Liver (tissue), 9 donors: Measurements from ENCODE around the gene GATB. TPM values are rescaled to one million over a fixed set of nuclear protein-coding genes. Genes with fewer than 3 reads are reported as not detected.

ENCODE experiments used
- DNase-seq: peaks from one replicate; pipeline ENCODE4 v3.0.0-alpha.2; 2017; ENCODE audit warnings: low spot score
- H3K27ac ChIP-seq, 2 donors: one replicate each; pipeline ENCODE4 v1.7.0; 2013; ENCODE audit warnings: inconsistent platforms in 2 of 2, low read length in 2 of 2, control low read depth in 1 of 2, low read depth in 1 of 2, mild to moderate bottlenecking in 1 of 2
- H3K27me3 ChIP-seq, 4 donors: one replicate each; pipeline versions ENCODE4 v1.6.1 to v1.7.0; 2013; ENCODE audit warnings: low read length in 3 of 4, inconsistent platforms in 1 of 4, mild to moderate bottlenecking in 1 of 4, moderate library complexity in 1 of 4; ENCODE audit not compliant: control insufficient read depth in 4 of 4, insufficient read depth in 4 of 4
- H3K36me3 ChIP-seq, 4 donors: one replicate each; pipeline versions ENCODE4 v1.6.1 to v1.7.0; 2013; ENCODE audit warnings: low read length in 3 of 4, mild to moderate bottlenecking in 3 of 4, low read depth in 1 of 4, moderate library complexity in 1 of 4; ENCODE audit not compliant: control insufficient read depth in 4 of 4, insufficient read depth in 3 of 4
- H3K4me1 ChIP-seq, 4 donors: one replicate each; pipeline versions ENCODE4 v1.6.1 to v1.7.0; 2013; ENCODE audit warnings: low read length in 3 of 4, mild to moderate bottlenecking in 3 of 4, moderate library complexity in 1 of 4; ENCODE audit not compliant: control insufficient read depth in 4 of 4, insufficient read depth in 4 of 4
- H3K4me3 ChIP-seq, 3 donors: one replicate each; pipeline versions ENCODE4 v1.6.1 to v1.7.0; 2013; ENCODE audit warnings: low read length in 3 of 3, control low read depth in 1 of 3, low read depth in 1 of 3, mild to moderate bottlenecking in 1 of 3
- H3K9ac ChIP-seq, 2 donors: one replicate each; pipeline ENCODE4 v1.7.0; 2013; ENCODE audit warnings: low read length in 2 of 2, mild to moderate bottlenecking in 2 of 2, moderate library complexity in 2 of 2, control low read depth in 1 of 2, low read depth in 1 of 2
- H3K9me3 ChIP-seq, 4 donors: one replicate each; pipeline versions ENCODE4 v1.6.1 to v1.7.0; 2013; ENCODE audit warnings: low read length in 3 of 4; ENCODE audit not compliant: control insufficient read depth in 4 of 4
- EGR1 ChIP-seq, 2 donors: IDR thresholded peaks; 2 replicates each; pipeline ENCODE4 v1.6.1; 2016 to 2018; ENCODE audit warnings: antibody characterized with exemption in 2 of 2, low read depth in 2 of 2
- FOXA1 ChIP-seq: IDR thresholded peaks from 2 replicates; pipeline ENCODE4 v1.6.1; 2016; ENCODE audit warnings: antibody characterized with exemption
- FOXA2 ChIP-seq: IDR thresholded peaks from 2 replicates; pipeline ENCODE4 v1.6.1; 2016; ENCODE audit warnings: antibody characterized with exemption
- GABPA ChIP-seq, 2 donors: IDR thresholded peaks in 1 of 2; conservative IDR thresholded peaks in 1 of 2; 2 replicates each; pipeline ENCODE4 v1.6.1; 2016; ENCODE audit warnings: antibody characterized with exemption in 2 of 2, mild to moderate bottlenecking in 1 of 2, moderate library complexity in 1 of 2
- HNF4A ChIP-seq, 2 donors: conservative IDR thresholded peaks; 2 replicates each; pipeline ENCODE4 v1.6.1; 2016; ENCODE audit warnings: antibody characterized with exemption in 2 of 2, mild to moderate bottlenecking in 2 of 2
- HNF4G ChIP-seq: IDR thresholded peaks from 2 replicates; pipeline ENCODE4 v1.6.1; 2016; ENCODE audit warnings: antibody characterized with exemption
- JUND ChIP-seq, 2 donors: IDR thresholded peaks; 2 replicates each; pipeline ENCODE4 v1.6.1; 2016; ENCODE audit warnings: antibody characterized with exemption in 2 of 2
- NR2F2 ChIP-seq: IDR thresholded peaks from 2 replicates; pipeline ENCODE4 v1.6.1; 2016; ENCODE audit warnings: antibody characterized with exemption
- RAD21 ChIP-seq, 2 donors: IDR thresholded peaks; 2 replicates each; pipeline ENCODE4 v1.6.1; 2016; ENCODE audit warnings: antibody characterized with exemption in 2 of 2, mild to moderate bottlenecking in 2 of 2
- REST ChIP-seq: IDR thresholded peaks from 2 replicates; pipeline ENCODE4 v1.6.1; 2016; ENCODE audit warnings: antibody characterized with exemption, mild to moderate bottlenecking
- RXRA ChIP-seq, 2 donors: IDR thresholded peaks; 2 replicates each; pipeline ENCODE4 v1.6.1; 2017 to 2018; ENCODE audit warnings: antibody characterized with exemption in 2 of 2, mild to moderate bottlenecking in 1 of 2
- SP1 ChIP-seq: IDR thresholded peaks from 2 replicates; pipeline ENCODE4 v1.6.1; 2018; ENCODE audit warnings: antibody characterized with exemption, mild to moderate bottlenecking
- TAF1 ChIP-seq: conservative IDR thresholded peaks from 2 replicates; pipeline ENCODE4 v1.6.1; 2016; ENCODE audit warnings: antibody characterized with exemption, mild to moderate bottlenecking
- YY1 ChIP-seq: IDR thresholded peaks from 2 replicates; pipeline ENCODE4 v1.6.1; 2016; ENCODE audit warnings: antibody characterized with exemption, mild to moderate bottlenecking
- WGBS: extraction: QIAGEN DNeasy Blood & Tissue Kit; methylation state at CpG from one replicate; pipeline ENCODE4 v1.1.7; 2013; 5-methylcytosine and 5-hydroxymethylcytosine counted together
- polyA plus RNA-seq, 2 donors: library from polyadenylated mRNA; stranded (reverse) in 1 of 2; unstranded in 1 of 2; fragments of 200-250 nt in 1 of 2; fragments of >200 nt in 1 of 2; fragmentation: Nextera tagmentation in 1 of 2; extraction: Ambion mirVana in 1 of 2; gene quantifications; one replicate each; pipeline versions ENCODE4 v1.2.1 to v1.2.3, GENCODE V29; 2013 to 2015
- total RNA-seq, 2 donors: library from RNA; depleted of rRNA; stranded (reverse); fragments of >200 nt; gene quantifications; one replicate each; pipeline ENCODE4 v1.2.3, GENCODE V29; 2014
- TF ChIP-seq, protein P1 (sequence below): IDR thresholded peaks from 2 replicates; pipeline ENCODE4 v1.6.1; 2016; ENCODE audit warnings: antibody characterized with exemption
- TF ChIP-seq, protein P2 (sequence below): IDR thresholded peaks from 2 replicates; pipeline ENCODE4 v1.6.1; 2016; ENCODE audit warnings: antibody characterized with exemption
- TF ChIP-seq, protein P3 (sequence below): IDR thresholded peaks from 2 replicates; pipeline ENCODE4 v1.6.1; 2016; ENCODE audit warnings: antibody characterized with exemption
- TF ChIP-seq, protein P4 (sequence below): fragments of 150-350 bp; IDR thresholded peaks from 2 replicates; pipeline ENCODE4 v1.5.1; 2017; ENCODE audit warnings: improper control_type of control experiment, low read depth, low read length; ENCODE audit not compliant: missing input control
- donor health status: healthy.
- donor health status: healthy.
- donor health status: healthy.
- donor health status: healthy.
- donor health status: healthy.

GATB gene
- total and polyA plus RNA-seq, 4 donors, result 10.4 to 17.3 (median 12.5) TPM

GRCh38 chr4:151711646-151712045 lies 49.2 kb downstream of the GATB start:
- Histone ChIP-seq H3K4me1 (no peaks in the 10 kb centered on the region), H3K9me3 (no peaks in the 10 kb centered on the region), H3K36me3 (peaks cover 3 to 13% (median 9%) of the 10 kb centered on the region in 4 donors), H3K27me3 (no peaks in the 10 kb centered on the region), H3K27ac (no peak overlapping the region), H3K4me3 (no peak overlapping the region), H3K9ac (no peak overlapping the region)
- DNase-seq, result no peak
- TF ChIP-seq JUND (IDR thresholded peaks at IDR 0.05), result no peak
- TF ChIP-seq, protein P1, sequence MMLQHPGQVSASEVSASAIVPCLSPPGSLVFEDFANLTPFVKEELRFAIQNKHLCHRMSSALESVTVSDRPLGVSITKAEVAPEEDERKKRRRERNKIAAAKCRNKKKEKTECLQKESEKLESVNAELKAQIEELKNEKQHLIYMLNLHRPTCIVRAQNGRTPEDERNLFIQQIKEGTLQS, result no peak
- TF ChIP-seq FOXA2, result no peak
- TF ChIP-seq TAF1, result no peak
- TF ChIP-seq SP1, result no peak
- TF ChIP-seq REST, result no peak
- no peak for TF ChIP-seq RAD21 (IDR thresholded peaks at IDR 0.05)
- TF ChIP-seq HNF4G, result no peak
- TF ChIP-seq GABPA (IDR thresholded peaks at IDR 0.05 in 1 of 2, conservative IDR thresholded peaks at IDR 0.05 in 1 of 2), result no peak
- TF ChIP-seq, protein P2, sequence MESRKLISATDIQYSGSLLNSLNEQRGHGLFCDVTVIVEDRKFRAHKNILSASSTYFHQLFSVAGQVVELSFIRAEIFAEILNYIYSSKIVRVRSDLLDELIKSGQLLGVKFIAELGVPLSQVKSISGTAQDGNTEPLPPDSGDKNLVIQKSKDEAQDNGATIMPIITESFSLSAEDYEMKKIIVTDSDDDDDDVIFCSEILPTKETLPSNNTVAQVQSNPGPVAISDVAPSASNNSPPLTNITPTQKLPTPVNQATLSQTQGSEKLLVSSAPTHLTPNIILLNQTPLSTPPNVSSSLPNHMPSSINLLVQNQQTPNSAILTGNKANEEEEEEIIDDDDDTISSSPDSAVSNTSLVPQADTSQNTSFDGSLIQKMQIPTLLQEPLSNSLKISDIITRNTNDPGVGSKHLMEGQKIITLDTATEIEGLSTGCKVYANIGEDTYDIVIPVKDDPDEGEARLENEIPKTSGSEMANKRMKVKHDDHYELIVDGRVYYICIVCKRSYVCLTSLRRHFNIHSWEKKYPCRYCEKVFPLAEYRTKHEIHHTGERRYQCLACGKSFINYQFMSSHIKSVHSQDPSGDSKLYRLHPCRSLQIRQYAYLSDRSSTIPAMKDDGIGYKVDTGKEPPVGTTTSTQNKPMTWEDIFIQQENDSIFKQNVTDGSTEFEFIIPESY, result no peak
- no peak for TF ChIP-seq EGR1 (IDR thresholded peaks at IDR 0.05; ENCODE audit: low read depth in 2 of 2)
- TF ChIP-seq RXRA (IDR thresholded peaks at IDR 0.05), result no peak
- TF ChIP-seq YY1, result no peak
- TF ChIP-seq FOXA1, result no peak
- TF ChIP-seq, protein P3, sequence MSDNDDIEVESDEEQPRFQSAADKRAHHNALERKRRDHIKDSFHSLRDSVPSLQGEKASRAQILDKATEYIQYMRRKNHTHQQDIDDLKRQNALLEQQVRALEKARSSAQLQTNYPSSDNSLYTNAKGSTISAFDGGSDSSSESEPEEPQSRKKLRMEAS, result no peak
- no peak for TF ChIP-seq HNF4A (conservative IDR thresholded peaks at IDR 0.05)
- TF ChIP-seq, protein P4, sequence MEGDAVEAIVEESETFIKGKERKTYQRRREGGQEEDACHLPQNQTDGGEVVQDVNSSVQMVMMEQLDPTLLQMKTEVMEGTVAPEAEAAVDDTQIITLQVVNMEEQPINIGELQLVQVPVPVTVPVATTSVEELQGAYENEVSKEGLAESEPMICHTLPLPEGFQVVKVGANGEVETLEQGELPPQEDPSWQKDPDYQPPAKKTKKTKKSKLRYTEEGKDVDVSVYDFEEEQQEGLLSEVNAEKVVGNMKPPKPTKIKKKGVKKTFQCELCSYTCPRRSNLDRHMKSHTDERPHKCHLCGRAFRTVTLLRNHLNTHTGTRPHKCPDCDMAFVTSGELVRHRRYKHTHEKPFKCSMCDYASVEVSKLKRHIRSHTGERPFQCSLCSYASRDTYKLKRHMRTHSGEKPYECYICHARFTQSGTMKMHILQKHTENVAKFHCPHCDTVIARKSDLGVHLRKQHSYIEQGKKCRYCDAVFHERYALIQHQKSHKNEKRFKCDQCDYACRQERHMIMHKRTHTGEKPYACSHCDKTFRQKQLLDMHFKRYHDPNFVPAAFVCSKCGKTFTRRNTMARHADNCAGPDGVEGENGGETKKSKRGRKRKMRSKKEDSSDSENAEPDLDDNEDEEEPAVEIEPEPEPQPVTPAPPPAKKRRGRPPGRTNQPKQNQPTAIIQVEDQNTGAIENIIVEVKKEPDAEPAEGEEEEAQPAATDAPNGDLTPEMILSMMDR, result no peak
- TF ChIP-seq NR2F2, result no peak
- WGBS, result 87% methylated on average over 7 of the region's 7 CpGs
